ENCODE results near the gene RPS6KA4.

DNA sequence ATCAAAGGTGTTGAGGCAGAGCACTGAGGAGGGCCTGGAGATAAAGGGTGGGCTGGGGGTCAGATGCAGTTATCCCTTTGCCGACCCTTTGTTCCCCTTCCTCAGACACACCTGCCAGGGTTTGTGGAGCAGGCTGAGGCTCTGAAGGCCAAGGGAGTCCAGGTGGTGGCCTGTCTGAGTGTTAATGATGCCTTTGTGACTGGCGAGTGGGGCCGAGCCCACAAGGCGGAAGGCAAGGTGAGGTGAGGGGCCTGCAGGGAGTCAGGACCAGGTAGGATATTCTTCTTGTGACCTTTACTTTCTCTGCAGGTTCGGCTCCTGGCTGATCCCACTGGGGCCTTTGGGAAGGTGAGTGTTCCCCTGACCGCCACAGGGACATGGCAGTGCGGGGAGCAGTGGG lies 38.4 kb upstream of the RPS6KA4 start:
- TF ChIP-seq MEF2A (IDR thresholded peaks at IDR 0.05; ENCODE audit: borderline replicate concordance, low read depth) = no peak
- TF ChIP-seq, protein P1, sequence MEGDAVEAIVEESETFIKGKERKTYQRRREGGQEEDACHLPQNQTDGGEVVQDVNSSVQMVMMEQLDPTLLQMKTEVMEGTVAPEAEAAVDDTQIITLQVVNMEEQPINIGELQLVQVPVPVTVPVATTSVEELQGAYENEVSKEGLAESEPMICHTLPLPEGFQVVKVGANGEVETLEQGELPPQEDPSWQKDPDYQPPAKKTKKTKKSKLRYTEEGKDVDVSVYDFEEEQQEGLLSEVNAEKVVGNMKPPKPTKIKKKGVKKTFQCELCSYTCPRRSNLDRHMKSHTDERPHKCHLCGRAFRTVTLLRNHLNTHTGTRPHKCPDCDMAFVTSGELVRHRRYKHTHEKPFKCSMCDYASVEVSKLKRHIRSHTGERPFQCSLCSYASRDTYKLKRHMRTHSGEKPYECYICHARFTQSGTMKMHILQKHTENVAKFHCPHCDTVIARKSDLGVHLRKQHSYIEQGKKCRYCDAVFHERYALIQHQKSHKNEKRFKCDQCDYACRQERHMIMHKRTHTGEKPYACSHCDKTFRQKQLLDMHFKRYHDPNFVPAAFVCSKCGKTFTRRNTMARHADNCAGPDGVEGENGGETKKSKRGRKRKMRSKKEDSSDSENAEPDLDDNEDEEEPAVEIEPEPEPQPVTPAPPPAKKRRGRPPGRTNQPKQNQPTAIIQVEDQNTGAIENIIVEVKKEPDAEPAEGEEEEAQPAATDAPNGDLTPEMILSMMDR (IDR thresholded peaks at IDR 0.05) = no peak
- no peak for TF ChIP-seq POLR2AphosphoS5 (IDR thresholded peaks at IDR 0.05; ENCODE audit: low read depth, low read length)
- no peak for TF ChIP-seq YY1 (IDR thresholded peaks at IDR 0.05; ENCODE audit: low read depth)
- no peak for TF ChIP-seq EZH2phosphoT487 (IDR thresholded peaks at IDR 0.05; ENCODE audit: borderline replicate concordance, low read depth)

Data from SK-N-SH (cell line).